Measurements from ENCODE around the gene LASP1NB.
"Not testable (repeated sequence)": the region's sequence is repeated elsewhere in the genome, so short reads cannot be mapped to it uniquely, and the experiment has no call there.

LASP1NB gene

GRCh38 chr17:38970128-38970527 is 44.7 kb downstream of the LASP1NB start:
- no peak for DNase-seq

GRCh38 chr17:38970804-38971203 is 45.4 kb downstream of the LASP1NB start:
- DNase-seq: no peak

GRCh38 chr17:38976187-38976551 is 50.8 kb downstream of the LASP1NB start:
- not testable (repeated sequence) for DNase-seq

- DNase-seq: no peak
Measured at GRCh38 chr17:38978180-38978579, 52.8 kb downstream of the LASP1NB start.

All from NCI-H2107 (cell line).